Rectal smooth muscle tissue (tissue), 1 donor: ENCODE data around the gene TSPAN18.
A peak's percentile ranks its signal among the peaks of the same experiment; 100 is the strongest.

Experiments used
- H3K27ac ChIP-seq: one replicate; pipeline ENCODE4 v1.7.0; 2013; ENCODE audit warnings: low read depth, low read length, inconsistent platforms
- H3K27me3 ChIP-seq: one replicate; pipeline ENCODE4 v1.7.0; 2013; ENCODE audit warnings: low read length; ENCODE audit not compliant: control insufficient read depth, insufficient read depth
- H3K36me3 ChIP-seq: one replicate; pipeline ENCODE4 v1.7.0; 2013; ENCODE audit warnings: low read length; ENCODE audit not compliant: control insufficient read depth, insufficient read depth
- H3K4me1 ChIP-seq: one replicate; pipeline ENCODE4 v1.7.0; 2013; ENCODE audit warnings: low read length; ENCODE audit not compliant: control insufficient read depth, insufficient read depth
- H3K4me3 ChIP-seq: one replicate; pipeline ENCODE4 v1.7.0; 2013; ENCODE audit warnings: low read length
- H3K9ac ChIP-seq: one replicate; pipeline ENCODE4 v1.7.0; 2013; ENCODE audit warnings: low read length

TSPAN18 gene

DNA sequence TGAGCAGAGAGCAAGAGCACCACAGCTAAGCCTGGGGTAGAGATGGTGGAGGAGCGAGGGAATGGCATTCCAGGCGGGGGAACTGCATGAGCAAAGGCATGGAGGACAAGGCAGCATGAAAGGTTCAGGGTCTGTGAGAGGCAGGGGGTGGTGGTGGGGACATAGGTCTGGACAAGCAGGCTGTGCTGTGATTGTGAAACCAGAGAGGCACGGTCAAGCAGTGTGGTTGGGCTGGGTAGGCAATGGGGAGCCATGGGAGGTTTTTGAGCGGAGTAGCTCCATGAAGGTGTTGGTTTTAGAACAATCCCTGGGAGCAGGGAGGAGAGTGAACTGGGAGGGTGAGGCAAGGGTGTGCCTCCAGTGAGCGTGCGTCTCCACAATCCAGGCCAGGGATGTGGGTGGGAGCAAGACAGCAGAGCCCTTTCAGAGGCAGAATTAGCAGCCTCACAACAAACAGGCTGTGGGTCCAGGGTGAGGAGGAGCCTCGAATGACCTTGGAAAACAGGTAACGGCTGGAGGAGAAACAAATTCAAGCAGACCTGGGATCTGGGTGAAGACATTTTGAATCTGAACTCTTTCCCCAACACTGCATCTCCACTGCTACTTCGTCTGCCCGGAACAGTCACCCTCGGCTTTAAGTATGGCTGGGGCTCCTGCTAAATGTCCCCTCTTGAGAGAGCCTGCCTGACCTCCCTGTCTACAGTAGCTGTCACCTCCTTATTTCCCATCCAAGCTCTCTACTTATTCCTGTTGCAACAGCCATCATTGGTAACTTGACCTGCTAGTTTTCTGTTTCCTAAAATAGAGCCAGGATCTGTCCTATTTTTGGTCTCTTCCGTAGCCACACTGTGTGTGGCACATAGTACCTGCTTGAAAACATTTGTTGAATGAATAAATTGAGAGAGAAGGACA lies 27.0 kb upstream of the TSPAN18 start:
- H3K4me3 ChIP-seq, result no peak overlapping the region
- peaks cover 2% of the 10 kb centered on the region for H3K27me3 ChIP-seq
- H3K27ac ChIP-seq, result no peak overlapping the region
- H3K4me1 ChIP-seq, result peaks cover 14% of the 10 kb centered on the region
- no peak overlapping the region for H3K9ac ChIP-seq
- no peaks in the 10 kb centered on the region for H3K36me3 ChIP-seq

DNA sequence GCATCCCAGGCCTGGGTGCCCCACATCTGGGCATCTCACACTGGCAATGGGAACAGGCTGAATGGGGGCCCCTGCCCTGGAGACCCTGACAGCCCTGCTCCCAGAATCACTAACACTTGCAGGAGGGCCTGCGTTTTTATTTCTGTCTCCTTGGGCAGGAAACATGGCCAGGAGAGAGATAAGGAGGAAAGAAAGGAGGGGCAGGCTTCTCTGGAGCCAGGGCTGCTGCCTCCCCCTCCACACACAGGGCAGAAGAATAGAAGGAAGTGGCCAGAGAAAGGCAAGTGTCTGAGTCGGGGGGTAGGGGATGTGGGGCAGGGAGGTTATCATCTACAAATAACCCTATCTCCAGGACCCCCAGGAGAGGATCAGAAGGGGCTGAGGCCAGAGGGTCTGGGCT lies 25.5 kb upstream of the TSPAN18 start:
- no peak overlapping the region for H3K9ac ChIP-seq
- H3K36me3 ChIP-seq, result no peaks in the 10 kb centered on the region
- H3K4me3 ChIP-seq, result no peak overlapping the region
- peaks cover 14% of the 10 kb centered on the region for H3K4me1 ChIP-seq
- peaks cover 2% of the 10 kb centered on the region for H3K27me3 ChIP-seq
- no peak overlapping the region for H3K27ac ChIP-seq

DNA sequence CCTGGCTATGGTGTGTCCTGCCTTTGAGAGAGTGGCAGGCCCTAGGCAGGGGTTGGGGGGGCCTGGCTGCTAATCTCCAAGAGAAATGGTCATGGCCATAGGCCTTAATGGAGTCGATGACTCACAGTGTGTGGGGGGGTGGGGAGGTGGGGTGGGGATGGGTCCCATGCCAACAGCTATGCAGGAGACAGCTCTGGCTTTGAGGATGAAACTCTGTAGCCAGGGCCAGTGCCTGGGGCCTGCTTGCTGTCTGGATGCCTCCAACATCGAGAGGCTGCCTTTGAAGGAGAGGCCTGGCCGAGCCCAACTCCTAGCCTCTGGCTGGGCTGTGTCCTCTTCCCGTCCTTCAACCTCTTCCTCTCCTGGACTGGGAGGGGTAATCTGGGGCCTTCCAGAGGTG lies 23.9 kb upstream of the TSPAN18 start:
- Histone ChIP-seq H3K27ac (peak overlapping the region; percentile 87), H3K27me3 (peaks cover 2% of the 10 kb centered on the region), H3K9ac (no peak overlapping the region), H3K4me3 (no peak overlapping the region), H3K36me3 (no peaks in the 10 kb centered on the region), H3K4me1 (peaks cover 14% of the 10 kb centered on the region)

DNA sequence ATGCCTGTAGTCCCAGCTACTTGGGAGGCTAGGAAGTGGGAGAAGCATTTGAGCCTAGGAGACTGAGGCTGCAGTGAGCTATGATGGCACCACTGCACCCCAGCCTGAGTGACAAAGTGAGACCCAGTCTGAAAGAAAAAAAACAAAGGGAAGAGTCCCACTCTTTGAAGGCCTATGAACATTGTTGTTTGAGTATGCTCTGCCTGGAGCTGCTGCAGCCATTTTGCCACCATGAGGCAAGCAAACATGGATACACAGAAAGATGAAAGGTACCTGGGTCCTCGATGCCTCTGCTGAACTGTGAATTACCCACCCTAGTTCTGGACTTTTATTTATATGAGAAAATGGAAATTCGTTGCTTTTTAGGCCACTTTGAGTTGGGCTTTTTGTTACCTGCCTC lies 19.7 kb upstream of the TSPAN18 start:
- no peak overlapping the region for H3K27ac ChIP-seq
- no peaks in the 10 kb centered on the region for H3K36me3 ChIP-seq
- no peaks in the 10 kb centered on the region for H3K27me3 ChIP-seq
- peaks cover 6% of the 10 kb centered on the region for H3K4me1 ChIP-seq
- no peak overlapping the region for H3K4me3 ChIP-seq
- H3K9ac ChIP-seq, result no peak overlapping the region

DNA sequence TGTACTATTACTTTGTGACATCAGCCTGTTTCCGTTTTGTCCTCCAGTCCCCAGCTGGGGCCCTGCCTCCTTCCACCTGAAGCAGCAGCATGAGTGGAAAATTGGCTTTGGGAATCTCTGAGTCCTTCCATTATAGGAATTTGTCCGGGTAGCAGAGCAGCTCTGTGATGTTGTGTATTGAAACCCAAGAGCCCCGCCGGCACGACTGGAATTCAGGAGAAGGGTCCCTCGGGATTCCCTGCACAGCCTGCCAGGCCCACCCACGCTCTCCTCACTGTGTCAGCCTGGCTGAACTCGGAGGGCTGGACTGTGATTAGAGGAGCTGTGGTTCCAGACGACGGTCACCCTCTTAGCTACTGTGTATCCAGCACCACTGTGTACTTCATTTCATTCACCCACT lies 18.8 kb upstream of the TSPAN18 start:
- H3K4me3 ChIP-seq, result no peak overlapping the region
- H3K27me3 ChIP-seq, result no peaks in the 10 kb centered on the region
- H3K9ac ChIP-seq, result no peak overlapping the region
- H3K36me3 ChIP-seq, result no peaks in the 10 kb centered on the region
- peaks cover 2% of the 10 kb centered on the region for H3K4me1 ChIP-seq
- H3K27ac ChIP-seq, result no peak overlapping the region

DNA sequence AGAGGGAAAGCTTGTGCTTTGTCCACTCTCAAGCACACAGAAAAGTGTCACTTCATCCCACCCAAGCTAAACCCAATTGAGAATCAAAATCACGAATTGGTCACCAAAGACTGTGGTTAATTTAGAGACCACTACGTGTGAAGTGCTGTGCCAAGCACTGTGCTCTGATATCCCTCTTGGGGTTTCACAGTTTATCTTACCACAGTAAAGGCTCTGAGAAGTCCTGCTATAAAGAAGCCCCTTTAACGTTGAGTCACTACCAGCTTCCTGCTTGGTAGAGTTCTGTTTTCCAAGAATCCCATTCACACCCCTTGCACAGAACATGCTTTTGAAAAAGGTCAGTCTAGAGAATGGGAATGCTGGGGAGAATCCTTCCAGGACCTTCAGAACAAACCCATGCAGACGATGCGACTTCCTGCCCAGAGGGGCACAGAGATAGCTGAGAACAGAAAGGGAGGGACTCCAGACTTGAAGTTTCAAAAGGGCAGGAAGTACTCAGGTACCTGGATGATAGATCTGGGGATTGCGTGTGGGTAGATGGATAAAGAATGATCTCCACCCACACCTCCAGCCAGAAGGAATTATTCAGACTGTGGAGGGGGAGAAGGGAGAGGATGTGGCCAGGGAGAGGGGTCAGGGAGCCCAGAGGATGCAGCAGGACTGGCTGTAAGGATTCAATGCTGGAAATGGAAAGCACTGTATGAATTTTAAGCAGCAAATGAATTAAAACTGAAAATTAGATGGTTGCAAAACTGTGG lies 18.1 kb upstream of the TSPAN18 start:
- Histone ChIP-seq H3K36me3 (no peaks in the 10 kb centered on the region), H3K9ac (no peak overlapping the region), H3K4me1 (no peaks in the 10 kb centered on the region), H3K27me3 (no peaks in the 10 kb centered on the region), H3K27ac (no peak overlapping the region), H3K4me3 (no peak overlapping the region)

DNA sequence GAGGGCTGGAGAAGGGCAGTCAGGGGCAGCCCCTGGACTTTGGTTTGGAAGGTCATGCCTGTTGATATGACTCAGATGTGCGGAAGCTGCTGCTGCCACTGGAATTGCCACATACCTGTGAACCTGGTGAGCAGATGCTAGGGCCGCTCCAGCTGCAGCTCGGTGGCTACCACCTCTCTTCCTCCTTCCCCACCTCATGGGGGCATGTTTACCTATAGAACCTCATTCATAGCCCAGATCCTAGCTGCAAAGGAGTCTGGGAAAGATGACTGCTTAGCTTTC lies 17.5 kb upstream of the TSPAN18 start:
- no peaks in the 10 kb centered on the region for H3K4me1 ChIP-seq
- H3K36me3 ChIP-seq, result no peaks in the 10 kb centered on the region
- H3K27ac ChIP-seq, result no peak overlapping the region
- H3K27me3 ChIP-seq, result no peaks in the 10 kb centered on the region
- no peak overlapping the region for H3K9ac ChIP-seq
- no peak overlapping the region for H3K4me3 ChIP-seq

DNA sequence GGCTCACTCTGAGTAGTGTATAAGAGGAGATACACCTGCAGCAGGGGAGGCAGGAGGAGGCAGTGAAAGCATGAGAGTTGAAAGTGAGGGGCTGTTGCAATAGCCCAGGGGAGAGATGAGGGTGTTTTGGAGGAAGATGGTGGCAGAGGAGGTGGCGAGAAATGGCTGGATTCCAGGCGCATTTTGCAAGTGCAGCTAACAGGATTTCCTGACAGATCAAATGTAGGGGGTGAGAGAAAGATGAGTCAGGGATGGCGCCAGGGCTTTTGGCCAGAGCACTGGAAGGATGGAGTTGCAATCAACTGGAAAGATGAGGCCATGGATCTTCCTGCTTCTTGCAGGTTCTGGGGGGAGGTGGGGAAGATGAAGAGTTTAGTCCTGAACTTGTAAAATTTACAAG lies 16.8 kb upstream of the TSPAN18 start:
- Histone ChIP-seq H3K9ac (no peak overlapping the region), H3K36me3 (no peaks in the 10 kb centered on the region), H3K27ac (no peak overlapping the region), H3K4me1 (no peaks in the 10 kb centered on the region), H3K4me3 (no peak overlapping the region), H3K27me3 (no peaks in the 10 kb centered on the region)

DNA sequence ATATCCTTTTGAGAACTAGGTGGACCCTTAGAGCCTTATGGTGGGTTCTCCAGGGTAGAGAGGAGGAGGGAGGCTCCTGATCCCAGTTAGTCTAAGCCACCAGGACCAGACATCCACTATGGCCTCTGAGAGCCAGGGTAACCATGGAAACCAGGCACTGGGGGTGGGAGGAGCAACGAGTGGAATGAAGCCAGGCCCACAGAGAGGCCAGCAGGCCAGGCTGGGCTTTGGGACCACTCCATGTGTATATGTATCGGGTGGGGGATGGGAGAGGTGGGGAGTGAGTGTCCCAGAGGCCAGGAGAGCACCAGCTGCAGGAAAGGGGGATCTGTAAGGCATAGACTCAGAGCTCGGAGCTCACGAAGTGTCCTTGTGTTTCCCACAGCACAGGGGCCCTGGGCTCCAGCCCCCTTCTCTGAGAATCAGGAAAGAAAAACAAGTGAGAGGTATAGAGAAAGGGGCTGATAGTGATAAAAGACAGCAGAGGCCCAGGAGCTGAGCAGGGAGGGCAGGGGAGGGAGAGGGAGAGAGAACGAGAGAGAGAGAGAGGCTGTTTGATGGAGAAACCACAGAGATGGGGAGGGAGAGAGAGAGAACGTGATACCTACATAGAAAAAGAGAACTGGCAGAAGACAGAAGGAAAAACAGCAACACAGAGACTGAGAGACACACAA lies 15.5 kb upstream of the TSPAN18 start:
- no peak overlapping the region for H3K4me3 ChIP-seq
- no peaks in the 10 kb centered on the region for H3K4me1 ChIP-seq
- no peaks in the 10 kb centered on the region for H3K27me3 ChIP-seq
- H3K9ac ChIP-seq, result no peak overlapping the region
- no peak overlapping the region for H3K27ac ChIP-seq
- H3K36me3 ChIP-seq, result no peaks in the 10 kb centered on the region

DNA sequence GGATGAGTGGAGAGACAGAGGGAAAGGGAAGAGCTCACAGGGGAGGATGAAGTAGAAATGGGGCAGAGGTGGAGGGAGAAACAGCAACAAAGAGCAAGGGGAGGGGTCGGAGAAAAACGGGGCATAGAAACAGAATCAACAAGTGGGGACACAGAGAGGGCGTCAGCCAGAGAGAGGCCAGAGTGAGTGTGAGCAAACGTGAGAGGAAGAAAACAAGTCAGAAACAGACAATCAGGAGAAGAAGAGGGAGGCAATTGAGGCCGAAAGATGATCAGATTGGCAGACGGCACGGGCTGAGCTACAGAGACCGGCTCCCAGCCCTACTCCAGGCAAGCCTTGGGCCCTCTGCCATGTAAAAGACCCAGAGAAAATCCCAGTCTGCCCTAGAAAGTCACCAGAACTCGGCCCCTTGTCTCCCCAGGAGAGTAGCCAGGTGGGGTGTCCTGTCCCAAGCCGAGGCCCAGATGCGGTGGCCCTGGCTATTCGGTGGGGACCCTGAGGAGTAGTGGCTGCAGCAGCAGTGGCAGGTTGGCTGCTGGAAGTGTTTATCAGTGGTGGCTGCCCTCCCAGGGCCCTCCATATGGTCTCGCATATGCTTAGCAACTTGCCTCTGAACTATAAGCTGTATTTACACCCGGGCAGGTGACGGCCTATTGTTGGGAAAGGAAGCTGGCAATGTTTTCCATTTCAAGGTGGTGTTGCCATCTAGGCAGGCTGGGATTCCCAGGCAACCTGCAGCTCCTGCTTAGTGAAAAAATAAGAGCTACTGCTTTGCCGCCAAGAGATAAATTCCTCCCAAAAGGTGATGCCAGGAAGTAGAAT lies 14.8 kb upstream of the TSPAN18 start:
- H3K36me3 ChIP-seq, result no peaks in the 10 kb centered on the region
- no peak overlapping the region for H3K4me3 ChIP-seq
- no peaks in the 10 kb centered on the region for H3K27me3 ChIP-seq
- H3K27ac ChIP-seq, result no peak overlapping the region
- no peak overlapping the region for H3K9ac ChIP-seq
- H3K4me1 ChIP-seq, result no peaks in the 10 kb centered on the region

DNA sequence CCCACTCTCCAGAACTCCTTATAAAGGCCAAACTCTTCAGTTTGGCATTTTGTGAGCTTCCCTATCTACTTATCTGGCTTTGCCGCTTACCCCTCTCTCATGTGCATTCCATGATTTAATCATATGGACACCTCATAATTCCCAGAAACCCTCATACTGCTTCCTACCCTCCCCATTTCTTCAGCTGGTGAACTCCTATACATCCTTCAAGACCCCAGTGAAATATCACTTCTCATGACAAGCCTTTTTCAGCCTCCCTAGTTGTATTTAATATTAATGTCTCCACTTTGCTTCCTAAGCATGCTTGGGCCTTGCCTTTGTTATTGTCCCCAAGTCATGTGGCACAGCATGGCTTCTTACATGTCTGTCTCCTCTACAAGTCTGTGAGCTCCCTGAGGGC lies 13.7 kb upstream of the TSPAN18 start:
- Histone ChIP-seq H3K27me3 (no peaks in the 10 kb centered on the region), H3K9ac (no peak overlapping the region), H3K36me3 (no peaks in the 10 kb centered on the region), H3K27ac (no peak overlapping the region), H3K4me1 (no peaks in the 10 kb centered on the region), H3K4me3 (no peak overlapping the region)

DNA sequence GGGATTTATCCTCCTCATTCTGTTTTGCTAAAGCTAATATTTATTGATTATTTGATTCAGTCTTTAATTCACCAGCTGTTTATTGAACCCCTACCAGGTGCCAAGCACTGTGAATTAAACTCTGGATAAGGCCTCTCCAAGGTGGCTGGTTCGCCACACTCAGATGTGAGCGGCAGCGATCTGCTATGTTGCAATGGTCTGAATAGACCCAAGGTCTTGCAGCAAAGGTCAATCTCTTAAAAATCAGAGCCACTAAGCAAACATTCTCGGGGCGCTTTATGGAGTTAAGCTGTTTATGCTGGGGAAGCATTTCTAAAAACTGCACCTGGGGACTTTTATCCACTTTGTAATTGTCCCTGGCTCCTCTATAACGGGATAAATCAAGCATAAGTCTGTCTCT lies 10.5 kb upstream of the TSPAN18 start:
- Histone ChIP-seq H3K9ac (no peak overlapping the region), H3K27ac (no peak overlapping the region)

More for the DNA sequence above, 10.5 kb upstream of the TSPAN18 start:
- Histone ChIP-seq H3K4me3 (no peak overlapping the region), H3K27me3 (no peaks in the 10 kb centered on the region), H3K36me3 (no peaks in the 10 kb centered on the region), H3K4me1 (no peaks in the 10 kb centered on the region)
